ENCODE results near the gene HSD17B8. TPM values are rescaled to one million over a fixed set of nuclear protein-coding genes. Genes with fewer than 3 reads are reported as not detected.

The HSD17B8 gene
- total and polyA plus RNA-seq, 2 experiments from 2014 or later: 4.3 to 8.9 TPM

GRCh38 chr6:33164665-33165373 is 39.6 kb upstream of the HSD17B8 start:
- Histone ChIP-seq H3K9me2 (ENCODE audit: insufficient read depth) (no peaks in the 10 kb centered on the region), H3K27me3 (ENCODE audit: insufficient read depth) (peaks cover 15% of the 10 kb centered on the region), H3K36me3 (ENCODE audit: insufficient read depth) (no peaks in the 10 kb centered on the region), H3K4me1 (ENCODE audit: insufficient read depth) (peaks cover 12% of the 10 kb centered on the region), H4K20me1 (replicated peaks; ENCODE audit: insufficient read depth) (no peaks in the 10 kb centered on the region), H3K79me2 (replicated peaks; ENCODE audit: insufficient read depth) (no peaks in the 10 kb centered on the region), H3F3A (replicated peaks; ENCODE audit: low read depth) (0 out of 2 replicates have a peak, but pooled peaks cover 3% of the 10 kb centered on the region), H3K4me2 (no peak overlapping the region), H2AFZ (no peak overlapping the region), H3K4me3 (no peak overlapping the region), H3K27ac (ENCODE audit: low read depth) (no peak overlapping the region)
- no peaks in the 10 kb centered on the region; the same call in 1 of the 3 replicates for H3K9me3 Mint-ChIP-seq
- peaks cover 25% of the 10 kb centered on the region for H3K27me3 Mint-ChIP-seq (ENCODE audit: insufficient read depth, low read depth, poor library complexity)
- no peaks in the 10 kb centered on the region for H3K36me3 Mint-ChIP-seq (ENCODE audit: low read depth)
- ATAC-seq: no peak
- H3K4me1 Mint-ChIP-seq: peaks cover 18% of the 10 kb centered on the region
- H3K4me3 Mint-ChIP-seq: no peak overlapping the region; the same call in 2 of the 3 replicates
- DNase-seq (ENCODE audit: low spot score): peak; percentile 47
- peak; percentile 84 for TF ChIP-seq CREB1 (CRISPR knock-in tag; IDR thresholded peaks at IDR 0.05; ENCODE audit: low read depth)
- no peak for TF ChIP-seq ZNF331 (CRISPR knock-in tag; IDR thresholded peaks at IDR 0.05; ENCODE audit: low read depth)
- no peak for TF ChIP-seq EZH2phosphoT487 (IDR thresholded peaks at IDR 0.05; ENCODE audit: unreplicated experiment)
- TF ChIP-seq REST (IDR thresholded peaks at IDR 0.05; ENCODE audit: unreplicated experiment): no peak
- no peak overlapping the region; the same call in 1 of the 2 replicates for H3K27ac Mint-ChIP-seq

GRCh38 chr6:33165581-33166258 is 38.7 kb upstream of the HSD17B8 start:
- TF ChIP-seq JUNB (IDR thresholded peaks at IDR 0.05; ENCODE audit: unreplicated experiment) (no peak), CREB1 (CRISPR knock-in tag; IDR thresholded peaks at IDR 0.05; ENCODE audit: low read depth) (no peak), NANOG (IDR thresholded peaks at IDR 0.05; ENCODE audit: borderline replicate concordance) (no peak)
- DNase-seq (ENCODE audit: low spot score) (no peak), ATAC-seq (no peak)
- no peak overlapping the region for H3K4me2 ChIP-seq
- H4K20me1 ChIP-seq (replicated peaks; ENCODE audit: insufficient read depth): no peaks in the 10 kb centered on the region
- H3K36me3 ChIP-seq (ENCODE audit: insufficient read depth): no peaks in the 10 kb centered on the region
- no peaks in the 10 kb centered on the region for H3K9me2 ChIP-seq (ENCODE audit: insufficient read depth)
- peaks cover 25% of the 10 kb centered on the region for H3K27me3 Mint-ChIP-seq (ENCODE audit: insufficient read depth, low read depth, poor library complexity)
- H2AFZ ChIP-seq: no peak overlapping the region
- peaks cover 15% of the 10 kb centered on the region for H3K27me3 ChIP-seq (ENCODE audit: insufficient read depth)
- no peak overlapping the region; the same call in 2 of the 3 replicates for H3K4me3 Mint-ChIP-seq
- 0 out of 2 replicates have a peak, but pooled peaks cover 3% of the 10 kb centered on the region for H3F3A ChIP-seq (replicated peaks; ENCODE audit: low read depth)
- H3K36me3 Mint-ChIP-seq (ENCODE audit: low read depth): no peaks in the 10 kb centered on the region
- H3K4me3 ChIP-seq: no peak overlapping the region
- H3K27ac ChIP-seq (ENCODE audit: low read depth): no peak overlapping the region
- peaks cover 15% of the 10 kb centered on the region for H3K4me1 Mint-ChIP-seq
- no peak overlapping the region for H3K27ac Mint-ChIP-seq
- peaks cover 11% of the 10 kb centered on the region for H3K4me1 ChIP-seq (ENCODE audit: insufficient read depth)
- H3K79me2 ChIP-seq (replicated peaks; ENCODE audit: insufficient read depth): no peaks in the 10 kb centered on the region
- no peaks in the 10 kb centered on the region; the same call in 1 of the 3 replicates for H3K9me3 Mint-ChIP-seq

All from GM23338 (cell line).